ENCODE data around the gene SOWAHD.
"Not testable (repeated sequence)": the region's sequence is repeated elsewhere in the genome, so short reads cannot be mapped to it uniquely, and the experiment has no call there.

The SOWAHD gene

DNA sequence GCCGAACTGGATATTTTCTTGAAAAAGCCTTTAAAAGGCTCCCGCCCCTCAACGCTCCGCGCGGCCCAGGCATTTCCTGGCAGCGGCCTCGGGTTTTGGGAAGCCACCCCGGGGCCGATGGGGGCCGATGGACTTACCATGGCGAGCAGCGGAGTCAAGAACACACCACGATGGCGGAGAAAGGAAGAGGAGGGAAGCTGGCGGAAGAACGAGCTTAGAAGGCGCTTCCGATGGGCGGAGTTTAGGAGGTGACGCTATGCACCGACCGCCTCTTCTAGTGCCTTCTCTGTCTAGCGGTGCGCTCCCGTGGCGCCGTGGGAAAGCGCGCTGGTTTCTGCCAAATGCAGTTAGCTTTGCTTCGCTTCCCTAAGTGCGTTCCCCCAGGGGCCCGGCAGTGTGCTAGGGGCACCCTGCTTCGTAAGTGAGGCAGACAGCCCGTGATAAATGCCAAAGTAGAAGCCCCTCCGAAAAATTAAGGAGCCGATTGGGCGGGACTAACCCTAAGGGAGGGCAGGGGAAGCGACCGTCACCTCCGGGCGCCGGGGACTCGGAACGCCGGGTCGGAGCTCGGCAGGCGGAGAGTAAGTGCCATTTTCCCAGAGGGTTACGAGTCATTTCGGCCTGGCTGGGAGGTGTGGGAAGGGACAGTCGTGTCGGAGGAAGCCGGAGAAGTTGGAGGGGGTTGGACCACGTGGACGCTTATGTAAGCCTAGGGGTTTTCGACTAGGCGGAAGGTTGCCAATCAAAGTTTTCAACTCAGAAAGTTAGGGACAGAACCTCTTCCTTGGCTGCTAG is 33.2 kb downstream of the SOWAHD start, which contains the start of gene RPL39:
TSS of gene RPL39 (minus strand) at position 194 of the 795 bp plus-strand sequence. CDS start at position 140, 54 bp downstream.
- peak within 1 kb of the TSS; percentile 94 for H3K4me3 ChIP-seq (ENCODE audit: low read depth, low read length)
- DNase-seq (ENCODE audit: low read depth), result peak; percentile 94
- peak; percentile 91 for TF ChIP-seq MYC (IDR thresholded peaks at IDR 0.05; ENCODE audit: low read depth, low read length)
- peak; percentile 92 for TF ChIP-seq POLR2A (IDR thresholded peaks at IDR 0.05; ENCODE audit: extremely low read depth, insufficient read length)
- TF ChIP-seq, protein P1, sequence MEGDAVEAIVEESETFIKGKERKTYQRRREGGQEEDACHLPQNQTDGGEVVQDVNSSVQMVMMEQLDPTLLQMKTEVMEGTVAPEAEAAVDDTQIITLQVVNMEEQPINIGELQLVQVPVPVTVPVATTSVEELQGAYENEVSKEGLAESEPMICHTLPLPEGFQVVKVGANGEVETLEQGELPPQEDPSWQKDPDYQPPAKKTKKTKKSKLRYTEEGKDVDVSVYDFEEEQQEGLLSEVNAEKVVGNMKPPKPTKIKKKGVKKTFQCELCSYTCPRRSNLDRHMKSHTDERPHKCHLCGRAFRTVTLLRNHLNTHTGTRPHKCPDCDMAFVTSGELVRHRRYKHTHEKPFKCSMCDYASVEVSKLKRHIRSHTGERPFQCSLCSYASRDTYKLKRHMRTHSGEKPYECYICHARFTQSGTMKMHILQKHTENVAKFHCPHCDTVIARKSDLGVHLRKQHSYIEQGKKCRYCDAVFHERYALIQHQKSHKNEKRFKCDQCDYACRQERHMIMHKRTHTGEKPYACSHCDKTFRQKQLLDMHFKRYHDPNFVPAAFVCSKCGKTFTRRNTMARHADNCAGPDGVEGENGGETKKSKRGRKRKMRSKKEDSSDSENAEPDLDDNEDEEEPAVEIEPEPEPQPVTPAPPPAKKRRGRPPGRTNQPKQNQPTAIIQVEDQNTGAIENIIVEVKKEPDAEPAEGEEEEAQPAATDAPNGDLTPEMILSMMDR (IDR thresholded peaks at IDR 0.05; ENCODE audit: low read depth, low read length), result no peak
- TF ChIP-seq, protein P2, sequence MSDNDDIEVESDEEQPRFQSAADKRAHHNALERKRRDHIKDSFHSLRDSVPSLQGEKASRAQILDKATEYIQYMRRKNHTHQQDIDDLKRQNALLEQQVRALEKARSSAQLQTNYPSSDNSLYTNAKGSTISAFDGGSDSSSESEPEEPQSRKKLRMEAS (IDR thresholded peaks at IDR 0.05; ENCODE audit: low read depth, low read length), result peak; percentile 90

DNA sequence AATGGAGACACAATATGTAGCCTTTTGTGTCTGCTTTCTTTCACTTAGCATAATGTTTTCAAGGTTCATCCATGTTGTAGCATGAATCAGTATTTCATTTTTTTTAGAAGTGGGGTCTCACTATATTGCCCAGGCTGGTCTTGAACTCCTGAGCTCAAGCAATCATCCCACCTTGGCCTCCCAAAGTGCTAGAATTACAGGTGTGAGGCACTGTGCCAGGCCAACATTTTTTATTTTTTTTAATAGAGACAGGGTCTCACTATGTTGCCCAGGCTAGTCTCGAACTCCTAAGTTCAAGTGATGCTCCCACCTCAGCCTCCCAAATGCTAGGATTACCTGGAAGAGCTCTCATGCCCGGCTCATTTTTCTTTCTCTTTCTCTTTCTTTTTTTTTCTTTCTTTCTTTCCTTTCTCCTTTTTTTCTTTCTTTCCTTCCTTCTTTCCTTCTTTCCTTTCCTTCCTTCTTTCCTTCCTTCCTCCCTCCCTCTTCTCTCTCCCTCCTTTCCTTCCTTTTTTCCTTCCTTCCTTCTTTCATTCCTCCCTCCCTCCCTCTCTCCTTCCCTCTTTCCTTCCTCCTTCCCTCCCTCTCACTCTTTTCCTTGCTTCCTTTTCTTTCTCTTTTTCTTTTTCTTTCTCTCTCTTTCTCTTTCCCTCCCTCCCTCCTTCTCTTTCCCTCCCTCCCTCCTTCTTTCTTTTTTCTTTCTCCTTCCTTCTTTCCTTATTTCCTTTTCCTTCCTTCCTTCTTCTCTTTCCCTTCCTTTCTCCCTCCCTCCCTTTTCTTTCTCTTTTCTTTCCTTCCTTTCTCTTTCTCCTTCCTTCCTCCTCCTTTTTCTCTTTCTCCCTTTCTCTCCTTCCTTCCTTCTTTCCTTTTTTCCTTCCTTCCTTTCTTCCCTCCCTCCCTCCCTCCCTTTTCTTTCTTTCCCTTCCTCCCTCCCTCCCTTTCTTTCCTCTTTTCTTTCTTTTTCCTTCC is 43.1 kb downstream of the SOWAHD start:
- no peak overlapping the region for H3K4me3 ChIP-seq (ENCODE audit: low read depth, low read length)
- TF ChIP-seq, protein P2 (IDR thresholded peaks at IDR 0.05; ENCODE audit: low read depth, low read length), result no peak
- no peak for TF ChIP-seq POLR2A (IDR thresholded peaks at IDR 0.05; ENCODE audit: extremely low read depth, insufficient read length)
- TF ChIP-seq MYC (IDR thresholded peaks at IDR 0.05; ENCODE audit: low read depth, low read length), result no peak
- TF ChIP-seq, protein P1 (IDR thresholded peaks at IDR 0.05; ENCODE audit: low read depth, low read length), result no peak
- no peak for DNase-seq (ENCODE audit: low read depth)

DNA sequence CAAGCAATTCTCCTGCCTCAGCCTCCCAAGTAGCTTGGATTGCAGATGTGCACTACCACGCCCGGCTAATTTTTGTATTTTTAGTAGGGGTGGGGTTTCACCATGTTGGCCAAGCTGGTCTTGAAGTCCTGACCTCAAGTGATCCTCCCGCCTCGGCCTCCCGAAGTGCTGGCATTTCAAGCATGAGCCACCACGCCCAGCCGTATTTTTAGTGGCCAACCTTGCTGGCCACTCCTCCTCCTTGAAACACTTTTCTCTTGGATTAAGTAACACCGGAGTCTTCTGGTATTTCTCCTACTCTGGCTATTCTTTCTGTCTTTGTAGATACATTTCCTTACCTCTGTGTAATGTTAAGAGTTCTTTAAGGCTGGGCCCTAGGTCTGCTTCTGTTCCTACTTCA is 44.2 kb downstream of the SOWAHD start:
- no peak for DNase-seq (ENCODE audit: low read depth)
- no peak for TF ChIP-seq POLR2A (IDR thresholded peaks at IDR 0.05; ENCODE audit: extremely low read depth, insufficient read length)
- TF ChIP-seq, protein P1 (IDR thresholded peaks at IDR 0.05; ENCODE audit: low read depth, low read length), result no peak
- TF ChIP-seq, protein P2 (IDR thresholded peaks at IDR 0.05; ENCODE audit: low read depth, low read length), result no peak
- no peak for TF ChIP-seq MYC (IDR thresholded peaks at IDR 0.05; ENCODE audit: low read depth, low read length)
- no peak overlapping the region for H3K4me3 ChIP-seq (ENCODE audit: low read depth, low read length)

DNA sequence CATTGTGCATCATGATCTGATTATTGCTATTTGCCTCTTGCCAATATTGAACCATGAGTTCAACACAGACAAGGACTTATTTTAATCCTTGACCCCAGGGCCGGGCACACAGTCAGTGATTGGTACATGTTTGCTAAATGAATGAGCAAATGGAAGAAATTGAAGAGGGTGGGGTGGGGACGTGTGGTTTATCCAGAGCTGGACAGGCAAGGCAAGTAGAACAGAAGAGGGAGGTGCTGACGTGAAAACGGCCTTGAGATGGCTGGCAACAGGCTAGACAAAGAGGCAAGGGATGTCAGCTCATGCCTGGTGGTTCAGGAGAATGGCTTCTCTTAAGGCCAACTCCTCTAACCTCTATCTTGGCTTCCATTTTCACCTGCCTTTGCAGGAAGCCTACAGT is 50.1 kb downstream of the SOWAHD start:
- H3K4me3 ChIP-seq (ENCODE audit: low read depth, low read length); DNase-seq (ENCODE audit: low read depth): not testable (repeated sequence)

DNA sequence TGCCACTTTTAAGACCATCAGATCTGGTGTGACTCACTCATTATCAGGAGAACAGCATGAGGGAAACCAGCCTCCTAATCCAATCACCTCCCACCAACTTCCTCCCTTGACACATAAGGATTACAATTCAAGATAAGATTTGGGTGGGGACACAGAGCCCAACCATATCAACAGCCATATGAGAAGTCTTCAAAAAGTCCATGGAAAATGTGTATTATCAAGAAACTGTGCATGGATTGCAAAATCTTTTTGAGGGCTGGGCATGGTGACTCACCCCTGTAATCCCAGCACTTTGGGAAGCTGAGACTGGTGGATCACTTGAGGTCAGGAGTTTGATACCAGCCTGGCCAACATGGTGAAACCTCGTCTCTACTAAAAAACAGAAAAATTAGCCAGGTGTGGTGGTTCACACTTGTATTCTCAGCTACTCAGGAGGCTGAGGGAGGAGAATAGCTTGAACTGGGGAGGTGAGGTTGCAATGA is 50.8 kb downstream of the SOWAHD start:
- DNase-seq (ENCODE audit: low read depth), result peak; percentile 42
- TF ChIP-seq MYC (IDR thresholded peaks at IDR 0.05; ENCODE audit: low read depth, low read length), result no peak
- TF ChIP-seq POLR2A (IDR thresholded peaks at IDR 0.05; ENCODE audit: extremely low read depth, insufficient read length), result no peak
- TF ChIP-seq, protein P2 (IDR thresholded peaks at IDR 0.05; ENCODE audit: low read depth, low read length), result no peak
- TF ChIP-seq, protein P1 (IDR thresholded peaks at IDR 0.05; ENCODE audit: low read depth, low read length), result no peak

More for the DNA sequence above, 50.8 kb downstream of the SOWAHD start:
- no peak overlapping the region for H3K4me3 ChIP-seq (ENCODE audit: low read depth, low read length)
